Lung microvascular endothelial cell (primary cell): Measurements from ENCODE around the gene HMSD. TPM values are rescaled to one million over a fixed set of nuclear protein-coding genes. Genes with fewer than 3 reads are reported as not detected.
"Not testable (repeated sequence)": the region's sequence is repeated elsewhere in the genome, so short reads cannot be mapped to it uniquely, and the experiment has no call there.

ENCODE experiments used
- DNase-seq, 2 donors: peaks; one replicate each; pipeline versions ENCODE4 v3.0.0 to v3.0.0-alpha.2; 2010; ENCODE audit warnings: low read depth in 2 of 2
- total RNA-seq: library from RNA; depleted of rRNA; stranded (reverse); fragments of >200 nt; gene quantifications from 2 replicates; pipeline ENCODE4 v1.2.1, GENCODE V29; 2014

Gene HMSD, protein sequence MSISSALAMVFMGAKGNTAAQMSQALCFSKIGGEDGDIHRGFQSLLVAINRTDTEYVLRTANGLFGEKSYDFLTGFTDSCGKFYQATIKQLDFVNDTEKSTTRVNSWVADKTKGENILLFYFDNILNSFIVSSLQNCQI
- not detected in 2 replicates for total RNA-seq

DNA sequence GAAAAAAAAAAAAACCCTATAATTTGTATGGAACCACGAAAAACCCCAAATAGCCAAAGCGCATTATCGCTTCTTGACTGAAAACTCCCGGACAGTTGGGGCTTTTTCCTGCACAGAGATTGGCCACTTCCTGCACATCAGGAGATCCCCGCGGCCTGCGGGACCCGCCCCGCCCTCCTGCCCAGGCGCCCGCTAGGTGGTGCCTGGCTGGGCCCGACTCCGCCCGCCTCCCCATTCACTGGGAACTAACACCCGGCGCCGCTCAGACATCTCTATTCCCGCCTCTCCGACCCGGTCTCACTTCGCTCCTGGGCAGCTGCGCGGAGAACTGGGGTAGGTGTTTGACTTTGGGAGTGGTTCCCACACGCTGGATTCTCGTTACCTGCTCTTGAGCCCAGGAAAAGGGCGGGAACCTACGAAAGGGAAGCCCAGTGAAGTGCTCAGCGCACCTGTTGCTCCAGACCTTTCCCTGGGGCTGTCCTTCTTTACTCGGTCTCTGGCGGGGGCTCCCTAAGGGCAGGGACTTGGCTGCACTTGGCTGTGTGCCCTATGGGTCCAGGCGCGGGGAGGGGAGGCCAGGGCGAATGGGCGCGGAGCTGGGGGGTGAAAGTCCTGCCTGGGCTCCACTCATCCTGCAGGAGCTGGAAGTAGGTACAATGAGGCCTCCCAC is at the start of gene HMSD:
Gene HMSD (plus strand): TSS at position 234 of the 670 bp plus-strand sequence. CDS start 4,155 bp downstream, outside the sequence.
- peak in 1 of 2 donors; percentile 36 for DNase-seq

DNA sequence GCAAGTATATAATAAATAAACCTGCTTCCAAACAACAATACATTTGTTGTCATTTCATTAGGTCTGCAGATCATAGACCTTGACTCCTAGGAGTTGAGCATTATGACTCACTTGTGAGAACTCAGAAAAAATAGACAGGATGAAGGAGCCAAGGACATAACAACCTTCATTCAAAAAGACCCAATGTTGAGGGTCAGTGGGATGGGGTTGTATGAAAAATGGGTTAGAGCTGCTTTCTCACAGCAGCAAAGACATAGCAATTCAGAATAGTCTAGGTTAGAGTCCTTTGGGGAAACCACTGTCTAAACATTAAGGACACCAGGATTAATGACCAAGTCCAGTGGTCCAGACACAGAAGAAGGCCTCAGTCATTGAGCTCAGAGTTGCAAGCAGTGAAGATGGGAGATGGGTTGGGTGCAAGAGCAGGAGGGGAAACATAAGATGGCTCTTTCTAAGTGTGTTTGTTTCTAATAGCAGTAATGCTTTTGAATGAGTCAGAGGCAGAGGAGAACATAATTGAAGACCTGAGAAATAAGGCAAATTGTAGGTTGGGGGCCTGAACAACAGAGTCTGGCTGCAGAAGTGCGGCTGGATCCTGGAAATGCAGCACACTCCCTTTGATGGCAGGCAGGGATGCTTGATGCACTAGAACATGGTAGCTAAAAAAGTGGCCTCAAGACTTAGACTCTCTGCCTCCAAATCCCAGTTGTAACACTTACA is 45.1 kb upstream of the HMSD start:
- no peak for DNase-seq

GRCh38 chr18:63904694-63905093 is 44.4 kb upstream of the HMSD start:
- no peak for DNase-seq

GRCh38 chr18:63905361-63905760 is 43.7 kb upstream of the HMSD start:
- DNase-seq = no peak

DNA sequence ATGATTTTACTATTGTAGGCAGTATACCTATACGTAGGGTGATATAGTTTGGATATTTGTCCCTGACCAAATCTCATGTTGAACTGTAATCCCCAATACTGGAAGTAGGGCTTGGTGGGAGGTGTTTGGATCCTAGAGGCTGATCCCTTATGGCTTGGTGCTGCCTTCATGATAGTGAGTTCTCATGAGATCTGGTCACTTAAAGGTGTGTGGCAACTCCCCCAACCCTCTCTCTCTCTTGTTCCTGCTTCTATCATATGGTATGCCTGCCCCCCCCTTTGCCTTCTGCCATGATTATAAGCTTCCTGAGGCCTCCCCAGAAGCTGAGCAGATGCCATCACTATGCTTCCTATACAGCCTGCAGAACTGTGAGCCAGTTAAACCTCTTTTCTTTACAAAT is 43.0 kb upstream of the HMSD start:
- no peak for DNase-seq

DNA sequence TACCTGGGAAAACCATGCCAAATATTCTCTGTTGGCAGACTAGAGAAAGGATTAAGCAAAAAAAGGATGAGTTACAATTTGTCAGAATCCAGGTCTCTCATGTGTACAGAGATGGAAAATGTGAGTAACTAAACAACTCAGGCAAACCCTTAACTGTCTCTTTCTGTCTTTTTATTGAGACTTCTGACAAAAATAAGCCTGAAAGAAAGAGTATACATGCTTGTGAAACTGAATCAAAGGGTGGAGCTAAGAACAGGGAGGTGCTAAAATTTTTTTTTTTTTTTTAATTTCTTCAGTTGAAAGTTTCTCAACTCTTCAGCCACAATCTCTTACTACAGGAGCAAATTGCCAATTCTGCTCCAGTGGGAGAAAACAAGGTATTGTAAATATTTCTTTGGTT is 41.4 kb upstream of the HMSD start, which contains the start of gene SERPINB10:
Gene SERPINB10 (plus strand): TSS at position 295 of the 400 bp plus-strand sequence. CDS start 7,553 bp downstream, outside the sequence.
- no peak for DNase-seq

DNA sequence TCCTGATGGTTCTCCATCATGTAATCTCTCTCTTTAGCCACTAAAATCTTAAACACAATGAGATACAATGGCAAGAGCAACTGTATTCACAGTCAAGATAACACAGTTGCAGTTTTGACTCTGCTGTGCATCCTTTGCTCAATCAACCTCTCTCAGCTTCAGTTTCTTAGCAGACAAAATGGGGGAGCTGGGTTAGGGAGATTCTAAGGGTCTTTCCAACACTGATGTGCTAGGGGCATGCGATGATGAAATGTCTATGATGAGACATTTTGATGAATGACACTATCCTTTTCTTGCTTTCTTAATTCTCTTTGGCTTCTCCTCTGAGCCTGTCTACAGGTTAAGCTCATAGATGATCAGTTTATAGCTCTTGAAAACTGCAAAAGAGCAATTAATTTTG is 40.2 kb upstream of the HMSD start:
- no peak for DNase-seq

DNA sequence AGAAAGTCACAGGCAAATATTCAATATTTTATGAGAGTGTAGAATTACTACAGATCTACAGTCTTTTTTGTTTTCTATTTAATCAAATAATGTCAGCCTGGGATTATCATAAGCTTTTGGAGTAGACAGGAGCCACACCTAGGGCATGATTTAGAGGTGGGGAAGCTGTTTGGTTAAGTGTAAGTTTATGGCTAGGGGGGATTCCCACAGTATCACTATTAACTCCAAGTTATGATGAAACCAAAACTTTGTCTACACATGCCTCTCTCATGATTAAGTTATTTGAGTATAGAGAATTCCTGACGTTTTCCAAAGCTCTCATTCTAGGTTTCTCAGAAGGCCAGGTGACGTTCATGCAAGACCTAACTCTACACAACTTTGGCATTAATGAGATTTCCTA is 39.2 kb upstream of the HMSD start:
- no peak for DNase-seq

DNA sequence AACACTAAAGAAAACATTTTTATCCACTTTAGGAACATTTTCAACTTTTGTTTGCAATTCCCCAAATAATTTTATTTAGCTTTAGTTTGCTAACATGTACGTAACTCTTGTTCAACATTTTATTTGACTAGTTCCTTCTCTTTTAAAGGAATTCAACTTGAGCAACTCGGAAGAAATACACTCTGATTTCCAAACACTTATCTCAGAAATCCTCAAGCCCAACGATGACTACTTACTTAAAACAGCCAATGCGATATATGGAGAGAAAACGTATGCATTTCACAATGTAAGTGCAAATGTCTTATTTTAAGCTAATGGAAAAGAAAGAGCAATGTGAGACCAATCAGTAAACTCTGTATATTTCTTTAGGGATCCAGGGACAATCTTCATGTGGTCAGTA is 31.3 kb upstream of the HMSD start:
- DNase-seq = no peak

- DNase-seq = no peak
These were observed 27.1 kb upstream of the HMSD start for GRCh38 chr18:63922049-63922448.

- no peak for DNase-seq
These were observed 24.6 kb upstream of the HMSD start for GRCh38 chr18:63924551-63924950.

DNA sequence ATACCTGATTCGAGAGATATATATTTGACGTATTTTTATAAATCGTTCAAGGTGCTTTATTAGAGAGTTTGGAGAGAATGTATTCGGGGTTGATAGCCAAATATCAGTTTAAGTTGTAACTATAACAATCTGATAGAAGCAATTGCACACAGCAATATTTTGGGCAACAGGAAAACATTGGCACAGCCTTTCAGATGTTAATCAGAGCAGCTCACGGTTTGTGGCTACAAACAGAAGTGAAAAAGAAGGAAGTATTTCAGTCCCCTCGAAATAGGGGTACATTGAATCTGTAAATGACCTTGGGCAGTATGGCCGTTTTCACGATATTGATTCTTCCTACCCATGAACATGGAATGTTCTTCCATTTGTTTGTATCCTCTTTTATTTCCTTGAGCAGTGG is 20.8 kb upstream of the HMSD start:
- DNase-seq = no peak

DNA sequence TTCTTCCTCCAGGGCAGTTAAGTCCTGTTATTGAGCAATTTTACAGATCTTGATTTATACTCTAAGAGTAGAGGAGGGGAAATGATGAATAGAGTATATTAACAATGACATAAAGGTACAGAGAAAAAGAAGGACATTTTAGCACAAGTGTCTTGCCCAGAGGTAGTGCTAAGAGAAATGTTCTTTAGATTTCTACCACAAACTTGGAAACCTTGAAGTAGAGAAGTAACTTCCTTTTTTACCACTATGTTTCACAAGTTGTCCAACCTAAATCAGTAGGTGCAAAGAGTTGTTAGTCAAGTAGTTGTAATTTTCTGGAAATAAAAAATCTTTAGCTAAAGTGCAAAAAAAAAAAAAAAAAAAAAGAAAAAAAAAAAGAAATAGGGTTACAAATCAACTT is 19.7 kb upstream of the HMSD start:
- DNase-seq = not testable (repeated sequence)

DNA sequence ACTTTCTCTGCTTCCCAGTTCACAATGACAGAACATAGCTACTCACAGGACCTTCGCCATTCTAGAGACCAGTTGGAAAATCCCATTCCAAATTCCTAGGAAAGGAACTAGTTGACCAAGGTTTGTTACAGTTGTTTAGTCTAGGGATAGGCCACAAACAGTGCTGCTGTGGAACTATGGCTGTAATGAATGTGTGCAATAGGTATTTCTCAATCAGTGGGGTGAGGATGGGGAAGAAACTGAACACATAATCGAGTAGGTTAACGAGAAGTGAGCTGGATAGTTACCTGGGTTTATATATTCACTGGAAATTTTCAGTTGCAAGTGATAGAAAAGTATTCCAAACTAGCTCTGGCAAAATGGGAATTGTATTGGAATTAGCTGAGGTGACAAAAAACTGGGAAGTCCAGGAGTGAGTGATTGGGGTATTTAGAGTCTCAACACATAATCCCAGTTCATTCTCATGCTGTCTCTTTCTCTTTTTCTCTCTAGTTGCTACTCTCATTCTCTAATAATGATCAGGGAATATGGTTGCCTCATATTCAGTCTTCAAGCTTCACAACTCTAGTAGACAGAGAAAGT is 18.2 kb upstream of the HMSD start:
- no peak for DNase-seq

DNA sequence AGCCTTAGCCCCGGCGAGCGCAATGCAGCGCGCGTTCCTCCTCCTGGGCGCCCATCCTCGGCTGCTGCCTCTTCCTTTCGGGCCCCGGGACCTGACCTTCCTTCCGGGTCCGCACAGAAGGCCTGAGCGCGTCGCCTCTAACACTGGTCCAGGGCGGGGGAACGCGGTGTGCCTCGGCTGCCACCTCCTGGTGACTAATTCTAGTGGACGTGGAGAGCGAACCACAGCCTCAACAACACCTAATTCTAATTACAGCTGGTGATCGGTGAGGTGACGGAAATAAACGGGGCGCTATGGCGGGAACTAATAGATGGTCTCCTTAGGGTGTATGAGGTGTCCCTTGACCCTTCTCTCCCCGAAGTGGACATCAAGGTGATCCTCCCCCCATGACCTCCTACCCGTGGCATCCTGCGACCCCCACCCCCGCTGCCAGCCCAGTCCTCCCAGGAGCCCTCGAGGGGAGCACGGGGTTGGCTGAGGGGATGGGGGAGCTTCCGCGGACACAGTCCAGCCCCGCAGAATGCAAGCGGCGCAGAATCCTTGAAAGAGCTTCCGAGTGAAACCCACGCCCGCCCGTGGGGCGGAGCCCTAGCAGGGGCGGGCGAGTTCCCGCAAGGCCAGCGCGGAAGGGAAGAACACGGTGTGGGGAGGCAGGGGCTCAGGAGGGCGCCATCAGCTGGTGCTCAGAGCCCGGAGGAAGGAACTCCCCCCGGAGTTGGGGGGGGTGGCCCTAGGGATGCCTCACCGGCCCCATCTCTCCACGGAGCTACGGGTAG is 12.8 kb upstream of the HMSD start:
- peak; percentile 62 to 66 for DNase-seq

DNA sequence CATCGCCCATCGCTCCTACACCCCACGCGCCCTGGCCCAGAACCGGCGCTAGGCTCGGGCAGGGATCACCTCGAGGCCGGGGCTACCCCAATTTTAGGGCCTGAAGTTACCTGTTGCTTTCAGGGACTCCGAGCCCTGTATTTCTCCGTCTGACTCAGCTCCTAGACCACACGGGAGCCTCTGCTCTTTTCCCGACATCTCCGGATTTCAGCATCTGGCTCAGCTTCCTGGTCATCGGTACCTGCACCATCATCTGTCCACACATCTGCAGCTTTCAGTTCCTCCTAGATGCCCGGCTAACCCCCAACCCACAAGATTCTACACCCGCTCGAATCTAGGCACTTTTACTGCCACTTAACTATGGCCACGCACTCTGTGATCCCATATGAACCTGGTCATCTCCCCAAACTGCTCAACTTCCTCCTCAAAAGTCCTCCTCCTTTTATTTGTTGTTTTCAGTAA is 12.1 kb upstream of the HMSD start:
- DNase-seq = no peak

GRCh38 chr18:63940008-63940407 is 9.1 kb upstream of the HMSD start:
- no peak for DNase-seq

- not testable (repeated sequence) for DNase-seq
These were observed 8.5 kb upstream of the HMSD start for GRCh38 chr18:63940543-63941050.

DNA sequence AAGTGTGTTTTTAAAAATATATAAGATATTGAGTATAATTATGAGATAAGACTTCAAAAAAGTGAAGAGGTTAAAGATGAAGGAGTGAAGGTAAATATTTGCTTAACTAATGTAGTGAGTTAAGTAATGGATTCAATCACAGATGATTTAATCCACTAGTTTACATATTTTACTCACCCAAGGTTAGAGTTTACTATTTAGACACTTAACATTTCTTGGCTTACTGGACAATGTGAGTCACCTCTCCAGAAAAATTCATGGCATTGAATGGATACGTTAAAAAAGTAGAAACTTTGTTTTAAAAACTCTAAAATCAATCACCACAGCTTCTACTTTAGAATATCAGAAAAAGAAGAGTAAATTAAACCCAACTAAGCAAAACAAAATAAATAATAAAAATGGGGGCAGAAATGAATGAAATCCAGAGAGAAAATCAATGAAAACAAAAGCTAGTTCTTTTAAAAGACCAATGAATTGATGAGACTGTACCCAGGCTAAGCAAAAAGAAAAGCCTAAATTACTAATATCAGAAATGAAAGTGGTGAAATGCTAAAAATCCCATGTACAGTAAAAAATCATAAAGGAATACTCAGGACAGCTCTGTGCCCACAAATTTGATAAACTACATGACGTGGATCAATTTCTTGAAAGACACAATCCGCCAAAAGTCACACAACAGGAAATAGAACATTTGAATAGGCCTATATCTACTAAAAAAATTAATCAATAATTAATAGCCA is 1.9 kb upstream of the HMSD start:
- DNase-seq = no peak

DNA sequence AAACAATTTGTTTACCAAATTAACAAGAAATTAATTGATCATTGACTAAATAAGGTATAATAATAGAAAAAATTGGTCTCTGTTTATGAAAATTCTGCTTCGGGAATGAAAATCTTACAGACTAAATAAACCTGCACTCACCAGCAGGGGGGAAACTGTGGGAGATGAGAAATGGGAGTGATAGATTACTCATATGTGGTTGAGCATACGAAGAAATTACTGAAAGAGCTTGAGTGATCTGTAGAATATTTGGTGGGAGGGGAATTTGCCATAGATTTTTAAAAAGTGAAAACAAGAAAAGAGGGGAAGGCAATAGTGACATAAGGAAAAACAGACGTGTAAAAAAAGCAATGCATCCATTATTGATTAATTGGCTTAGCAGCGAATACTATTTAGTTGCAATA is 2.2 kb downstream of the HMSD start:
- DNase-seq = peak in 1 of 2 donors; percentile 33

- DNase-seq = no peak
These were observed 4.7 kb downstream of the HMSD start for GRCh38 chr18:63953811-63954210.
